HG03095 (cell line): ENCODE data around the gene GPR32.
A peak's percentile ranks its signal among the peaks of the same experiment; 100 is the strongest.
"Not testable (repeated sequence)": the region's sequence is repeated elsewhere in the genome, so short reads cannot be mapped to it uniquely, and the experiment has no call there.

Experiments used
- ATAC-seq: cut with Tn5 transposase; IDR thresholded peaks from one replicate; pipeline ENCODE4 v1.9.1; 2021; ENCODE audit warnings: moderate library complexity; ENCODE audit not compliant: unreplicated experiment

GPR32 gene, protein sequence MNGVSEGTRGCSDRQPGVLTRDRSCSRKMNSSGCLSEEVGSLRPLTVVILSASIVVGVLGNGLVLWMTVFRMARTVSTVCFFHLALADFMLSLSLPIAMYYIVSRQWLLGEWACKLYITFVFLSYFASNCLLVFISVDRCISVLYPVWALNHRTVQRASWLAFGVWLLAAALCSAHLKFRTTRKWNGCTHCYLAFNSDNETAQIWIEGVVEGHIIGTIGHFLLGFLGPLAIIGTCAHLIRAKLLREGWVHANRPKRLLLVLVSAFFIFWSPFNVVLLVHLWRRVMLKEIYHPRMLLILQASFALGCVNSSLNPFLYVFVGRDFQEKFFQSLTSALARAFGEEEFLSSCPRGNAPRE

DNA sequence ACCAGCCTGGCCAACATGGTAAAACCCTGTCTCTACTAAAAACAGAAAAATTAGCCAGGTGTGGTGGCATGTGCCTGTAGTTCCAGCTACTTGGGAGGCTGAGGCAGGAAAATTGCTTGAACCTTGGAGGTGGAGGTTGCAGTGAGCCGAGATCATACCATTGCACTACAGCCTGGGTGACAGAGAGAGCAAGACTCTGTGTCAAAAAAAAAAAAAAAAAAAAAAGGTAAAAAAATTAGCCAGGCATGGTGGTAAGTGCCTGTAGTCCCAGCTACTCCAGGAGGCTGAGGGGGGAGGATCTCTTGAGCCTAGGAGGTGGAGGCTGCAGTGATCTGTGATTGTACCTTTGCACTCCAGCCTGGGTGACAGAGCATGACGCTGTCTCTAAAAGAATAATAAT, at the start of gene GPR32:
Gene GPR32 (plus strand): TSS at position 301 of the 400 bp plus-strand sequence. CDS start 137 bp downstream, outside the sequence.
- not testable (repeated sequence) for ATAC-seq

DNA sequence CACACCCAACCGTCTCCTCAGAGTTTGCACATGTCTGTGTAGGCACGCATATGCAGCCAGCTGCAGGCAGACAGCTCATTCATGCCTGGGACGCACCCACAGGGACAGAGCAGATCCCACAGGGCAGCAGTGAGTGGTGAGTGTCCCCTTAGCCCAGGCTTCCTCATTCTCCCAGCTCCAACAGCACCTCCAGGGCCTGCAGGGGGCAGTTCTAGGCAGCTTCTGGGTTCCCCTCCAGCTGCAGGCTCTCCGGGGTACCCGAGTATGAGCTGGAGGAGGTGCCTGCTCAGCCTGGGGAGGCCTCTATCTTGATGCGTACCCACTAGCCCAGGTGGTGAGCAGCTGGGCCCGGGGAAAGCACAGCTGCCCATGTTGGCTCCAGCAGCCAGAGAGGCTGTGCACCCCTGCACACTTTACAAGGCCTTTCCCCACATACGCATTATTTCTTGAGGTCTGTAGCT, 49.3 kb upstream of the GPR32 start:
- ATAC-seq, result no peak

DNA sequence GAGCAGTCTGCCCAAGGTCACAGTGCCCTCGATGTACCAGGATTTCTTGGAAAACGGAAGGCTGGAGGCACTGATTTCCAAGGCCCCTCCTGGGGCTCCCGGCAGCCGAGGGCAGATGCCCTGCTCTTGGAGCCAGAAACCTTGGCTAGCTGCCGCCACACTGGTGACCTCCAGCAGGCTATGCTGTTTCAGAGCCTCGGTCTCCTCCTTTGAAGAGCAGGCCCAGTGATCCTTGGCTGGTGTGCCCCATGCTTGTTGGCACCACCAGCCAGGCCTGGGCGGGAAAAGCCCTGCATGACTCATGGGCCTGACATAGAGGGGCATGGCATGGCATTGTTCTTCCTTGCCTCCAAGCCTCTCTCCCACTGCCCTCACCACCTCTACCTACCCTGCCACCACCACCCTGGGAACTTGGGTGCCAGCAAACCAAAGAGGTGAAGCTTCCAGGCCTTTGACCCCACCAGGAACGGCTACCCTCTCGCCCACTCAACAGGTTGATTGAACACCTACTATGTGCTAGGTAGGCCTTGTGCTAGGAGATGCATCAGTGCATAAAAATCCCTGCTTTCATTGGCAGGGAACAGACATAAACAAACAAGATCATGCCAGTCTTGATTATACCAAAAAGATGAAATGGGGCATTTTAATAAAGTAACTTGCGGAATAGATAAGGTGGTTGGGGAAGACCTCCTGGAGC, 48.7 kb upstream of the GPR32 start:
- ATAC-seq, result no peak

DNA sequence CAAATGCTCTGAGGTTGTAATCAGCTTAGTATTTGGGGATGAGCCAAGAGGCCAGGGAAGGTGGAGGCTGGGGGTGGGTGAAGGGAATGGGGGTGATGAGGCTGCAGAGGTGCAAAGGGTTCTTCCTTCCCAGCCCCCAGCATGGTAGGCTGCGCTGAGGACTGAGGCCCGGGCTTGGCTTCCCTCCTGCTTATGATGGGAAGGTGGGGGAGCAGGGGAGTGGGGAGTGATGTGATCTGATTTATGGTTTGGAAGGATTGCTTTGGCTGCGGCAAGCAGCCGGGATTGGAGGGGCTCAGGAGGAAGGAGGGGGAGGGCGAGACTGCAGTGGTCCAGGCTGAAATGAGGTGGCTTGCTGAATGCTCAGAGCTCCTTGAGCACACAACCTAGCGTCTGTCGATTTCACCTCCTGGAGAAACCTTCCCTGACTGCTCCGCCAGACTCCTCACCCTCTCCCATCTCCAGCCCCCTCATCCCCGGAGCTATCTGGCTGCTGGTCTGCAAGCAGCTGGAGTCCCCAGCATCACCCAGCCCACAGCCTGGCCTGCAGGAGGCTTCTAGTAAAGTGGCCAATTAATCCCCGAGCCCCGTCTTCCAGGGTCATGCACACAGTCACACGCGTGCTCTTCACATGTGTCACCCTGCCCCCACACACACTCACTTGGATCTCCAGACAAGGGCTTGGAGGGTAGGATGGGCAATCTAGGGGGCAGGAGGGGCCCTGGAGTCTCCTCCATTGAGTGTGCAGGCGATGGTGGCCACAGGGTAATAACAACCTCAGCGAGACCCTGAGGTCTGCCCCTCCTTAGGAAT, 47.9 kb upstream of the GPR32 start:
- no peak for ATAC-seq

DNA sequence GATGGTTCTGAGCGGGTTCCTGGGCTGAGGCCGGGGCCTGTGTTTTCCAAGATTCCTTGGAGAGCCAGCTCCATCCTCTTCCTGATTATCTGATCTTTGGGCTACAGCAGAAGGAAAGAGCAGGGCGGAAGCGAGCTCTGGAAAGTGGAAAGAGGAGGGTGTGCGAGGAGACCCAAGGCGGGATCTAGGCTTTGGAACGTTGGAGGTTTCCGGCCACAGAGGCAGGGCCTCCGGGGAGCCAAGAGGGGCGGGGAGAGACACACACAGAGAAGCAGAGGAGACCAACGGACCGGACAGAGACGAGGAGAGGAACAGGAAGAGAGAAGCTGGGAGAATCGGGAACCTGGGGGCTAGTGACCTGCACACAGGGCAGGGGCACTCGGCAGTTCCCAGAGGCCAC, 47.2 kb upstream of the GPR32 start, which contains the start of gene CLEC11A:
Gene CLEC11A (plus strand): TSS at position 296 of the 400 bp plus-strand sequence. CDS start 162 bp downstream, outside the sequence.
- ATAC-seq, result no peak

DNA sequence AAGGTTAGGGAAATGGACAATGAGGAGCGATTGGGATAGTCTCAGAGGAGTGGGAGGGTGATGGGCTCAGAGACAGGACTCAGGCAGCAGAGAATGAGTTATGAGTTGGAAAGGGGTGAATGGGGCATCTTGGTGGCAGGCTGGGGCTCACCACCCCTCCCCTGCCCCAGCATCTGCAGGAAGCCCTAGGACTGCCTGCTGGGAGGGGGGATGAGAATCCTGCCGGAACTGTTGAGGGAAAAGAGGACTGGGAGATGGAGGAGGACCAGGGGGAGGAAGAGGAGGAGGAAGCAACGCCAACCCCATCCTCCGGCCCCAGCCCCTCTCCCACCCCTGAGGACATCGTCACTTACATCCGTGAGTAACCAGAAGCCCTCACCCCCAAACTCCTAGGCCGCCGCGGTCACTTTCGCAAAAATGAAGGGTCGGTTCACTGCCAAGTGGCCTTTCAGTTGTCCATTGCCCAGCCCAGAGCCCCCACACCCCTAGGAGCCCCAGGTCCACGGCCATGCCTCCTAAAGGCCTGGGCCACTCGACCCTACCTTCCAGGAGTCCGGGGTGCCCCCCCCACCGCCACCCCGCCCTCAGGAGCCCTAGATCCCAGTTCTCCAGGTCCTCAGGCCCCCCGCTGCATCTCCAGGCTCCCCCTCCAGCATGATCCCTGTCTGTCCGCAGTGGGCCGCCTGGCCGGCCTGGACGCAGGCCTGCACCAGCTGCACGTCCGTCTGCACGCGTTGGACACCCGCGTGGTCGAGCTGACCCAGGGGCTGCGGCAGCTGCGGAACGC, 46.3 kb upstream of the GPR32 start:
- no peak for ATAC-seq

DNA sequence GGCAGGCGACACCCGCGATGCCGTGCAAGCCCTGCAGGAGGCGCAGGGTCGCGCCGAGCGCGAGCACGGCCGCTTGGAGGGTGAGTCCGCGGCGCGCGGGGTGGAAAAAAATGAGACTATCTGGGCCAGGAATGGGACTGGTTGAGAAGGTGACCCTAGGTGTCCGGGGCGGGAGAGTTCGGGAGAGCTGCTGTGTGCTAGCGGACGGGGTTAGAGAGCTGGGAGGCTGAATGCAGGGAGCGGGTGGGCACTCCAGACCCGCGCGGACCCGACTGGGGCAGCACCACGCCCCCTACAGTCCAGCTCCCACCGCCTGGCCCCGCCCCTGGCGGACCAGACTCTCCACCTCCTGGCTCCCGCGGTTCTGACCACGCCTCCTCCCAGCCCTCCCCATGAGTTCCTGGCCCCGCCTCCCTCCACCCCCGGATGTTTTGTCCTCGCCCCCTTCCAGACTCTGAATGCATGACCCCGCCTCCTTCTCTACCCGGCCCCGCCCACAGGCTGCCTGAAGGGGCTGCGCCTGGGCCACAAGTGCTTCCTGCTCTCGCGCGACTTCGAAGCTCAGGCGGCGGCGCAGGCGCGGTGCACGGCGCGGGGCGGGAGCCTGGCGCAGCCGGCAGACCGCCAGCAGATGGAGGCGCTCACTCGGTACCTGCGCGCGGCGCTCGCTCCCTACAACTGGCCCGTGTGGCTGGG, 45.6 kb upstream of the GPR32 start:
- peak; percentile 60 for ATAC-seq

DNA sequence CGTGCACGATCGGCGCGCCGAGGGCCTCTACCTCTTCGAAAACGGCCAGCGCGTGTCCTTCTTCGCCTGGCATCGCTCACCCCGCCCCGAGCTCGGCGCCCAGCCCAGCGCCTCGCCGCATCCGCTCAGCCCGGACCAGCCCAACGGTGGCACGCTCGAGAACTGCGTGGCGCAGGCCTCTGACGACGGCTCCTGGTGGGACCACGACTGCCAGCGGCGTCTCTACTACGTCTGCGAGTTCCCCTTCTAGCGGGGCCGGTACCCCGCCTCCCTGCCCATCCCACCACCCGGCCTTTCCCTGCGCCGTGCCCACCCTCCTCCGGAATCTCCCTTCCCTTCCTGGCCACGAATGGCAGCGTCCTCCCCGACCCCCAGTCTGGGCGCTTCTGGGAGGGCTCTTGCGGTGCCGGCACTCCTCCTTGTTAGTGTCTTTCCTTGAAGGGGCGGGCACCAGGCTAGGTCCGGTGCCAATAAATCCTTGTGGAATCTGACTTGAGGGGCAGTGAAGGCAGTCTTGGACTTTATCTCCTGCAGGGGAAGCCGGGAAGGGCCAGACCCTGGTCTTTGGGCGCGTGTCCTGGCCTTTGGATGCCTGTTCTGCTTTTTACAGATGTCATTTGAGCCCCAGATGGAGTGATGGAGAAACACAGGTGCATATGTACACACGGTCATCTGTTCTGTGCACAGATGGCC, 44.9 kb upstream of the GPR32 start:
- ATAC-seq, result peak; percentile 11

DNA sequence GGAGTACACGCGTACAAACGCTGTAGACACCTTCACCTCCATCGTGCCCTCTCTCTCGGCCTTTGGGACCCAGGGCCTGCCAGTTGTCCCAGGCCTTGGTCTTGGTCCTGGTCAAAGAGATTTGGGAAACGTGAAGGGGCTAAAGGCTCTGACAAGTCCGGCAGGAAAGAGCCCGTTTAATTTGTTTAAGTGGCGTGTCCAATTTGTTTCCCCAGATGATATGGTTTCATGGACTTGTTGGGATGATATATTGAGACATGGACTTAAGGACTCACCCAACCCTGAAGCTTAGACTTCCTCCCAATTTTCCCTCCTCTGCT, 44.4 kb upstream of the GPR32 start:
- no peak for ATAC-seq

DNA sequence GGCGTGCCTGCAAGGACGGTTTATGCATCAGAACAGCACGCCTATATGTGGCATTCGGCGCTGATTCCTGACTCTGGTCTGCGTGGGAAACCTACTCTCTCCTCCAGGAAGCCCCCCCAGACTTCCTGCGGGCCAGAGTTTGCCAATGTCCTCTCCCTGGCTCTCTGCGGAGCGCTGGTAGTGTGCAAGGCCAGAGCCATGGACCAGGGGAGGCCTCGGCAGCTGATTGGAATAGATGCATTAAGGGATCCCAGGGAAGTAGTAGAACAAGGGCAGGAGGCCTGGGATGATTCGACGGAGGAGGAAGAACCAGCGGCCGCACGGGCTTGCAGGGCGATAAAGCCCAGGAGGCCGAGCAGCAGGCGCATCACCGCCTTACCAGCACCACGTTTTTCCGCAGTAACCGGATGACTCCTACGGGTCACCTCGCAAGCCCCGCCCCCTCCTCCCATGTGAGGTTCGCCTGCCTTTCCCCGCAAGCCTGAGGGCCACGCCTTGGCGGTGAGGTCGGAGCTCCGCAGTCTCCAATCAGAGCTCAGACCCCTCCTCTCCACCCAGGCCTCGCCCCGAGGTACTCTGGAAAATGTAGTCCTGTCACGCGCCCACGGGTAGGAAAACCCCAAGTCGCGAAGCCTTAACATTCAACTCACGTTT, 42.1 kb upstream of the GPR32 start:
- no peak for ATAC-seq

DNA sequence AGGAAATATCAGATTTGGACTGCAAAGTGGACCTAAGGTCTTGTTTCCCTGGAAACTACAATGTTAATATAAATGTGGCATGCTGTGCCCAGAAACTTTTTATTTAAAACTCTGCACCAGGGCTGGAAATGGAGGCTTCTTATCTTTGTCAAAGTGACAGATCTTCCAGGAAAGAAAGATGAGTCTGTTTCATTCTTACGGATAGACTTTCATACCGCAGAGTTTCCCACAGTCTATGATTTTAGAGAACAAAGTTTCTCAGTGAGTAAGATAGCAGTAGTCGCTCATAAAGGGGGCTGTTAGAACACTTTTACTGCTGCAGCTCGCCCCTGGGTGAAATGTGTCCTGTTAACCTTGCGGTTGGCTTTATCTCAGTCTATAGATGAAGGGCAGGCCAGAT, 40.4 kb upstream of the GPR32 start:
- no peak for ATAC-seq

DNA sequence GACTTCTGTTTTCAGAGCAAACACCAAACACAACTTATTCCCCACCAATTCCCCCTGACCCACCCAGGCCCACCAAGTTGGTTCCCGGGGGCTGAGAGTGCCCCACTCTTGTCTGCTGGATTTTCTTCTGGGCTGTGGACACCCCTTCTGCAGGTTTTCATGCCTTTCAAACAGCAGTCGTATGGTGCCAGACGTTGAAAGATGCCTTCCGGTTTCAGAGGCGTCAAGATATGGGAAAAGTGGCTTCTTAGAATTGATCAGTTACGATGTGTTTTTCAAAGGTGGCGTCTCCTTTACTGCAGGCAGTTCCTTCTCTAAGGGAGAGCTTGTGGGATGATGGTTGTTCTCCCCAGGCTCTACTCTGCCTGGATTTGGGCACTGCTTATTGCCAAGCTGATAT, 34.4 kb upstream of the GPR32 start:
- ATAC-seq, result no peak

DNA sequence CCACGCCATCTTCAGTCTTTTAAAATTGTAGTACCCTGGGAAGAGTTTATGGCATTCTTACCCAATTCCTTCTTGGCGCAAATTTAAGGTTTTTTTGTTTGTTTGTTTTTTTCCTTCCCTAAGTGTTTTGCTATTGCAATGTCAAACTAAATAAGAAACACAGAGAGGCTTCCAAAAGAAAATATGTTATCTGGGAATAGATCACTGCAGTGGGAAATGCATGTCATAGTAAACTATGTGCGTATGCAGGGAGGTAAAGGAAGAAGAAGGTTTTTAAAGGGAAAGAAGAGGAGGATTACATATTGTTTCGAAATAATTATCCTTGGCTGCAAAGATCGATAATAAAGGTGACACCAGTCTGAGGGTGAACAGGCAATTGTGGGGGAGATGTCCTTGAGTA, 33.9 kb upstream of the GPR32 start:
- ATAC-seq, result no peak

DNA sequence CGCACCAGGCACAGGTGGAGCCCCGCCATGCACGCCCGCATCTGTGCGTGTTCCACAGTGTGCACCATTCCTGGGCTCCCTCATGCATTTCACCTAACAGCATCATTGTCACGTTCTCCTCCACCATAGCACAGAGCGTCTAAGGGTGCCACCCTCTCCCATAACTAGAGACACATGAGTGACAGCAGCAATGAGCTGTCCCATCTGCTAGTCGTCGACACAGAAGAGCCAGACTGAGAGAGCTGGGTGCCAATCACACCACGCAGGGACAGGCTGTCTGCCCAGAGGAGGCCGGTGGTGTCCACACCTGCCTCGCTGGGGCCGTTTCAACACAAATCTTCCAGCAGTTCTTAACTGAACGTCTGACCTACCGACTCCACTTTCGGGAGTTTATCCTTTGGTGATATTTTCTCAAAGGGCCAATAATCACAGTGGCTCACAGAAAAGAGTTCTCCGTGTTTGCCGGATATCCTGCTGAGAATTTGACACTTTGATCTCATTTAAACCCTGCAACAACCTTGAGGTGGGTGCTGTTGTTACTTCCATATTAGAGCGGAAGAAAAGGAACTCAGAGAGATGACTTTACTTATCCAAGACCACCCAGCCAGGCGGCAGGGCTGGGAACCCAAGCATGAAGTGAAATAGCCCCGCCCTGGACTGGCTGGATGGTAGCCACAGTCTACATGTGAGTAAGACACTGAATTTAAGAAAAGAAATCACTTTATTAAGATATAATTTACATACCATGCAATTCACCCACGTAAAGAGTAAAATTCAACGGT, 30.9 kb upstream of the GPR32 start:
- no peak for ATAC-seq

DNA sequence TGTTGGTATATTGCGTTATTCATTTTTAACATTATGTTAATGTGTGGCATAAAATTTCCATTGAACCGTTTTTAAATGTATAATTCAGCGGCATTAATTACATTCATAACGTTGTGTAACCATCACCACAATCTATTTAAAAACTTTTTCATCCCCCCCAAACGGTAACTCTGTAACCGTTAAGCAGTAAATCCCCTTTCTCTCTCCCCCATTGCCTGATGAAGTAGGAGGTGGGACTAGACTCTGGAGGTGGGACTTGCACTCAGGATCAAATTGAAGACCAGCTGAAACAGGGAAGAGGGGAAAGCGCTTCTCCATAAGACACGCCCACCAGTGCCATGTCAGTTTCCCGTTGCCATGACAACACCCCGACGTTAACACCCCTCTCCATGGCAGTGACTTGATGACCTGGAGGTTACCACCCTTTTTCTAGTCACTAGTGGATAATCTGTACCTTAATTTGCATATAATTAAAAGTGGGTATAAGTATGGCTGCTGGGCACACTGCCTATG, 30.3 kb upstream of the GPR32 start:
- ATAC-seq, result no peak

DNA sequence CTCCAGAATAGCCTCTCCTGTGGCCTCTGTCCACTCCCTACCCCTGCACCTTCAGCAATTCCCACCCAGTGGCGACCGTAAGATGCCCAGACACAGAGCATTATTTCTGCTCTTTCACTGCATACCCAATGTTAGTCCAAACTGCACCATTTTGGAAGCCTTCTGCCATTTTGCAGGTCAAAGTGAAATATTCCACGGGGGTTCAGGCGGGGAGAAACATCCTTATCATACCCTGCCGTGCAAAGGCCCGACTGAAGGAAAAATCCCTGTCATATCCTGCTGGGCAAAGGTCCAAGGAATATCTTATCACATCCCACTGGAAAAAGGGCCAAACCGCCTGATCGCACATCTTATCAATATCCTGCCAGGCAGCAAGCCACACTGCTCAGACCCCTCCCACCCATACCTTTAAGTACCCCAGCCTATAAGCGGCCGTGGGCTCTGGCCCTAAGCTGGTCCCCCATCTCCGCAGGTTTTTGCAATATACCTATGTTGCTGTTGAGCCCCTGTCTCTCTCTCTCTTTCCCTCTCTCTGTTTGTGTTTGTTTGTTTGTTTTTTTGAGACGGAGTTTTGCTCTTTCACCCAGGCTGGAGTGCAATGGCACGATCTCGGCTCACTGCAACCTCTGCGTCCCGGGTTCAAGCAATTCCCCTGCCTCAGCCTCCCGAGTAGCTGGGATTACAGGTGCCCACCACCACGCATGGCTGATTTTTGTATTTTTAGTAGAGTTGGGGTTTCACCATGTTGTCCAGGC, 28.9 kb upstream of the GPR32 start:
- no peak for ATAC-seq

DNA sequence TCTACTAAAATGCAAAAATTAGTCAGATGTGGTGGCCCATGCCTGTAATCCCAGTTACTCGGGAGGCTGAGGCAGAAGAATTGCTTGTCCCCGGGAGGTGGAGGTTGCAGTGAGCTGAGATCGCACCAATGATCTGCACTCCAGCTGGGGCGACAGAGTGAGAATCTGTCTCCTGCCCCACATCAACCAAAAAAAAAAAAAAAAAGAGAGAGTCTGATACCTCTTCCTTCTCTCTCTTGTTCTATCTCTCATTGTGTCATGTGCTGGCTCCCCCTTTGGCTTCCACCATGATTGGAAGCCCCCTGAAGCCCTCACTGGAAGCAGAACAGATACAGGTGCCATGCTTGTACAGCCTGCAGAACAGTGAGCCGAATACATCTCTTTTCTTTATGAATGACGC, 26.7 kb upstream of the GPR32 start:
- ATAC-seq, result no peak
